Breast epithelium (tissue), 3 donors: ENCODE data around the gene ZFHX3.

ENCODE experiments used
- POLR2A ChIP-seq: fragments of 450-650 bp; IDR thresholded peaks from one replicate; pipeline ENCODE4 v1.6.1; 2016; ENCODE audit warnings: antibody characterized with exemption, mild to moderate bottlenecking, moderate library complexity
- POLR2AphosphoS5 ChIP-seq, 3 donors: sonication (generic); formaldehyde crosslinking; IDR thresholded peaks; one replicate each; pipeline ENCODE4 v1.6.1; 2017; ENCODE audit warnings: antibody characterized with exemption in 3 of 3
- TF ChIP-seq, protein P1 (sequence below), 3 donors: fragments of 450-650 bp; IDR thresholded peaks; one replicate each; pipeline ENCODE4 v1.5.1; 2016 to 2017; ENCODE audit warnings: antibody characterized with exemption in 3 of 3, mild to moderate bottlenecking in 3 of 3, moderate library complexity in 3 of 3

GRCh38 chr16:72946474-72947194 is 101.3 kb downstream of the ZFHX3 start:
- TF ChIP-seq, protein P1, sequence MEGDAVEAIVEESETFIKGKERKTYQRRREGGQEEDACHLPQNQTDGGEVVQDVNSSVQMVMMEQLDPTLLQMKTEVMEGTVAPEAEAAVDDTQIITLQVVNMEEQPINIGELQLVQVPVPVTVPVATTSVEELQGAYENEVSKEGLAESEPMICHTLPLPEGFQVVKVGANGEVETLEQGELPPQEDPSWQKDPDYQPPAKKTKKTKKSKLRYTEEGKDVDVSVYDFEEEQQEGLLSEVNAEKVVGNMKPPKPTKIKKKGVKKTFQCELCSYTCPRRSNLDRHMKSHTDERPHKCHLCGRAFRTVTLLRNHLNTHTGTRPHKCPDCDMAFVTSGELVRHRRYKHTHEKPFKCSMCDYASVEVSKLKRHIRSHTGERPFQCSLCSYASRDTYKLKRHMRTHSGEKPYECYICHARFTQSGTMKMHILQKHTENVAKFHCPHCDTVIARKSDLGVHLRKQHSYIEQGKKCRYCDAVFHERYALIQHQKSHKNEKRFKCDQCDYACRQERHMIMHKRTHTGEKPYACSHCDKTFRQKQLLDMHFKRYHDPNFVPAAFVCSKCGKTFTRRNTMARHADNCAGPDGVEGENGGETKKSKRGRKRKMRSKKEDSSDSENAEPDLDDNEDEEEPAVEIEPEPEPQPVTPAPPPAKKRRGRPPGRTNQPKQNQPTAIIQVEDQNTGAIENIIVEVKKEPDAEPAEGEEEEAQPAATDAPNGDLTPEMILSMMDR (IDR thresholded peaks at IDR 0.05), result no peak
- TF ChIP-seq POLR2A (no peak), POLR2AphosphoS5 (IDR thresholded peaks at IDR 0.05) (no peak)
